K562 (cell line): Measurements from ENCODE around the gene LDAH. TPM values are rescaled to one million over a fixed set of nuclear protein-coding genes. Genes with fewer than 3 reads are reported as not detected.

Experiments used
- ATAC-seq: fragments of 200-7000 bp; cut with Tn5 transposase; 3 replicates; pipeline ENCODE4 v1.9.1; 2020; ENCODE audit warnings: moderate library complexity
- BruUV-seq: library from RNA; stranded (reverse); fragments of 400-500 nt; replicated peaks from 2 replicates; lab custom pipeline; 2021; lab: Mats Ljungman, UMichigan
- CTCF ChIA-PET: fragments of 300-600 bp; formaldehyde crosslinking; extraction: SDS; loops from one replicate; lab custom pipeline; 2021; ENCODE audit warnings: low intra/inter-chr PET ratio; lab: Yijun Ruan, JAX
- POLR2A ChIA-PET: fragments of 300-600, 350-650 bp; sonication (Branson Sonifier 250); formaldehyde crosslinking; extraction: SDS; loops from one replicate; lab custom pipeline; 2021; ENCODE audit warnings: antibody characterized with exemption, inconsistent platforms; lab: Yijun Ruan, JAX
- DNase-seq, 4 experiments: peaks; one replicate each; pipeline versions ENCODE4 v3.0.0 to v3.0.0-alpha.2; 2011 to 2018; ENCODE audit warnings: low spot score in 3 of 4, mixed read lengths in 3 of 4; ENCODE audit errors: extremely low read depth in 1 of 4
- FAIRE-seq: peaks from 2 replicates; lab custom pipeline; 2011; peaks lifted over from hg19 to GRCh38; lab: Jason Lieb, UNC
- H2AFZ ChIP-seq: 2 replicates; pipeline ENCODE4 v1.6.0; 2011; ENCODE audit warnings: low read depth, low read length, control low read depth, inconsistent platforms
- H3K27ac ChIP-seq: fragments of 200-600 bp; 3 replicates; pipeline ENCODE4 v1.8.0; 2011; ENCODE audit warnings: low read depth, mild to moderate bottlenecking, control low read depth, inconsistent platforms, low read length, moderate library complexity, mixed read lengths; ENCODE audit errors: extremely low read depth
- H3K27me3 ChIP-seq, 2 experiments: fragments of 300-600 bp in 1 of 2; 2 replicates in 1 of 2; 3 replicates in 1 of 2; pipeline versions ENCODE4 v1.6.0 to v1.8.0; 2011; ENCODE audit warnings: inconsistent platforms in 2 of 2, low read length in 2 of 2, mild to moderate bottlenecking in 1 of 2, mixed read lengths in 1 of 2, moderate library complexity in 1 of 2; ENCODE audit not compliant: control insufficient read depth in 2 of 2, insufficient read depth in 2 of 2
- H3K36me3 ChIP-seq: fragments of 300-600 bp; 3 replicates; pipeline ENCODE4 v1.8.0; 2011; ENCODE audit warnings: mild to moderate bottlenecking, low read length, inconsistent platforms; ENCODE audit not compliant: control insufficient read depth, insufficient read depth
- H3K4me1 ChIP-seq, 2 experiments: fragments of 200-600 bp in 1 of 2; replicated peaks in 1 of 2; 2 replicates in 1 of 2; 3 replicates in 1 of 2; pipeline versions ENCODE4 v1.5.1 to v1.8.0; 2011; ENCODE audit warnings: inconsistent platforms in 2 of 2, low read length in 2 of 2, mild to moderate bottlenecking in 1 of 2, mixed read lengths in 1 of 2, moderate library complexity in 1 of 2; ENCODE audit not compliant: control insufficient read depth in 2 of 2, insufficient read depth in 2 of 2
- H3K4me2 ChIP-seq: 2 replicates; pipeline ENCODE4 v1.6.1; 2011; ENCODE audit warnings: low read length, control low read depth, inconsistent platforms, mixed read lengths; ENCODE audit not compliant: insufficient read depth
- H3K4me3 ChIP-seq: fragments of 200-600 bp; sonication (generic), shearing (Covaris generic); 2 replicates; pipeline ENCODE4 v1.5.1; 2016; ENCODE audit warnings: control low read depth, inconsistent platforms
- H3K79me2 ChIP-seq: fragments of 200-600 bp; 3 replicates; pipeline ENCODE4 v1.8.0; 2011; ENCODE audit warnings: low read length, inconsistent platforms; ENCODE audit not compliant: control insufficient read depth, insufficient read depth
- H3K9ac ChIP-seq, 2 experiments: 2 replicates each; pipeline versions ENCODE4 v1.6.0 to v1.6.1; 2011; ENCODE audit warnings: low read depth in 2 of 2, low read length in 2 of 2, control low read depth in 1 of 2, inconsistent platforms in 1 of 2, mild to moderate bottlenecking in 1 of 2, mixed read lengths in 1 of 2; ENCODE audit not compliant: insufficient read depth in 1 of 2
- H3K9me1 ChIP-seq: one replicate; pipeline ENCODE4 v1.6.0; 2011; ENCODE audit warnings: inconsistent platforms, mild to moderate bottlenecking, low read length, moderate library complexity; ENCODE audit not compliant: control insufficient read depth, insufficient read depth
- H3K9me3 ChIP-seq: replicated peaks from 2 replicates; pipeline ENCODE4 v1.5.1; 2011; ENCODE audit warnings: low read depth, low read length, inconsistent platforms; ENCODE audit not compliant: control insufficient read depth, insufficient read depth
- H4K20me1 ChIP-seq: replicated peaks from 2 replicates; pipeline ENCODE4 v1.6.1; 2011; ENCODE audit warnings: low read length, inconsistent platforms, mixed read lengths; ENCODE audit not compliant: control insufficient read depth, insufficient read depth
- BCOR ChIP-seq: fragments of 450-650 bp; IDR thresholded peaks from 2 replicates; pipeline ENCODE4 v1.6.1; 2016
- CEBPB ChIP-seq: fragments of 450-650 bp; IDR thresholded peaks from 2 replicates; pipeline ENCODE4 v1.6.1; 2016; ENCODE audit warnings: missing genetic modification characterization, missing compliant biosample characterization
- CHD4 ChIP-seq: fragments of 200-600 bp; sonication (generic); IDR thresholded peaks from 3 replicates; pipeline ENCODE4 v1.6.1; 2012; ENCODE audit warnings: low read depth, mild to moderate bottlenecking, mixed read lengths, low read length, inconsistent platforms; ENCODE audit not compliant: insufficient read depth, insufficient replicate concordance, poor library complexity, severe bottlenecking
- CXXC5 ChIP-seq: fragments of 250-450 bp; sonication (Bioruptor Pico); IDR thresholded peaks from 2 replicates; pipeline ENCODE4 v1.8.0; 2022; ENCODE audit warnings: inconsistent platforms, mild to moderate bottlenecking, moderate library complexity
- FOXA3 ChIP-seq, 2 experiments: fragments of 450-650 bp in 1 of 2; sonication (generic) in 1 of 2; formaldehyde crosslinking; IDR thresholded peaks in 1 of 2; conservative IDR thresholded peaks in 1 of 2; 2 replicates each; pipeline versions ENCODE4 v1.4.0 to v1.8.0; 2020 to 2022; ENCODE audit warnings: mild to moderate bottlenecking in 2 of 2, missing genetic modification reagents in 1 of 2
- FOXK2 ChIP-seq, 2 experiments: fragments of 450-650 bp; IDR thresholded peaks in 1 of 2; conservative IDR thresholded peaks in 1 of 2; 2 replicates each; pipeline ENCODE4 v1.6.1; 2016; ENCODE audit warnings: low read depth in 2 of 2, mild to moderate bottlenecking in 1 of 2
- HNRNPLL ChIP-seq: fragments of 200-400 bp; formaldehyde crosslinking; IDR thresholded peaks from 2 replicates; pipeline ENCODE4 v1.6.1; 2017; ENCODE audit warnings: low read length, low read depth, mild to moderate bottlenecking; ENCODE audit not compliant: poor library complexity, severe bottlenecking
- HSF4 ChIP-seq: fragments of 250-450 bp; sonication (Bioruptor Pico); IDR thresholded peaks from 2 replicates; pipeline ENCODE4 v2.1.2; 2022; ENCODE audit warnings: mild to moderate bottlenecking, moderate library complexity, borderline replicate concordance
- JUN ChIP-seq, 2 experiments: sonication (generic) in 1 of 2; formaldehyde crosslinking in 1 of 2; IDR thresholded peaks; 2 replicates each; pipeline versions ENCODE4 v1.6.1 to v1.8.0; 2012 to 2022; ENCODE audit warnings: borderline replicate concordance in 2 of 2, mild to moderate bottlenecking in 2 of 2, improper control_type of control experiment in 1 of 2, low read depth in 1 of 2, low read length in 1 of 2, missing genetic modification reagents in 1 of 2
- KLF1 ChIP-seq: fragments of 450-650 bp; IDR thresholded peaks from 2 replicates; pipeline ENCODE4 v1.6.1; 2016; ENCODE audit warnings: missing genetic modification characterization, missing compliant biosample characterization
- NFE2 ChIP-seq: IDR thresholded peaks from 2 replicates; pipeline ENCODE4 v1.6.1; 2014; ENCODE audit warnings: antibody characterized with exemption, low read depth
- RBM25 ChIP-seq: fragments of 200-400 bp; formaldehyde crosslinking; IDR thresholded peaks from 2 replicates; pipeline ENCODE4 v1.6.1; 2018; ENCODE audit warnings: low read length, low read depth, moderate library complexity; ENCODE audit not compliant: severe bottlenecking
- RNF2 ChIP-seq: sonication (generic); IDR thresholded peaks from 2 replicates; pipeline ENCODE4 v1.6.1; 2016
- SMAD3 ChIP-seq: fragments of 450-650 bp; formaldehyde crosslinking; conservative IDR thresholded peaks from 2 replicates; pipeline ENCODE4 v1.4.0; 2020; ENCODE audit warnings: mild to moderate bottlenecking
- SMARCA5 ChIP-seq: fragments of 450-650 bp; IDR thresholded peaks from 2 replicates; pipeline ENCODE4 v1.6.1; 2016
- ZFP1 ChIP-seq: fragments of 450-650 bp; formaldehyde crosslinking; IDR thresholded peaks from 2 replicates; pipeline ENCODE4 v1.4.0; 2020; ENCODE audit warnings: mild to moderate bottlenecking, mixed read lengths
- ZNF274 ChIP-seq: IDR thresholded peaks from 2 replicates; pipeline ENCODE4 v1.6.1; 2011; ENCODE audit warnings: low read depth, mild to moderate bottlenecking, low read length, moderate library complexity, borderline replicate concordance
- ZNF551 ChIP-seq: fragments of 250-450 bp; sonication (Bioruptor Pico); IDR thresholded peaks from 2 replicates; pipeline ENCODE4 v1.5.0; 2021; ENCODE audit warnings: mild to moderate bottlenecking, moderate library complexity
- WGBS: fragments of 100-300 bp; shearing (Covaris generic); methylation state at CpG from one replicate; pipeline ENCODE4 v1.1.6; 2016; ENCODE audit warnings: low coverage, mixed read lengths; ENCODE audit not compliant: insufficient coverage; ENCODE audit errors: missing lambda C conversion rate; 5-methylcytosine and 5-hydroxymethylcytosine counted together
- in situ Hi-C: fragments of 300-500 bp; cut with MboI; formaldehyde crosslinking; loops from 4 replicates; pipeline ENCODE4 v1.15.0; 2018; ENCODE audit warnings: inconsistent platforms, mixed read lengths
- intact Hi-C: fragments of 100-400 bp; cut with micrococcal nuclease; formaldehyde crosslinking; loops from 2 replicates; pipeline ENCODE4 v1.14.2; 2022
- polyA plus RNA-seq, 8 experiments: library from polyadenylated mRNA; depleted of rRNA in 4 of 8; stranded (reverse) in 5 of 8; unstranded in 3 of 8; fragments of >200 nt; fragmentation: Nextera tagmentation in 2 of 8; fragmentation: Illumina TruSeq in 1 of 8; extraction: Ambion mirVana in 2 of 8; extraction: Trizol in 1 of 8; gene quantifications; 2 replicates each; pipeline versions ENCODE4 v1.2.1 to v1.2.3, GENCODE V29; 2011 to 2014; ENCODE audit warnings: inconsistent platforms in 1 of 8, missing spikeins in 1 of 8
- total RNA-seq, 7 experiments: library from RNA; depleted of rRNA in 6 of 7; stranded (reverse); fragments of >200 nt in 6 of 7; fragmentation: Illumina TruSeq in 2 of 7; extraction: Trizol in 2 of 7; gene quantifications; 2 replicates each; pipeline versions ENCODE4 v1.2.1 to v1.2.3, GENCODE V29; 2011 to 2021; ENCODE audit warnings: low replicate concordance in 1 of 7

Gene LDAH
- total and polyA plus RNA-seq, 9 of the 15 experiments (the other 6 are each of a cell fraction or from before 2014, with no cell fraction given), result 22.3 to 60.1 (median 40.0) TPM

GRCh38 chr2:20654535-20654813, 168.4 kb downstream of the LDAH start:
- intact Hi-C loops (no loop called here), in situ Hi-C loops (loop anchor here (25.0 kb wide), 1 partner anchor 608 kb away; no protein-coding TSS in a partner anchor)
- H3K27me3 ChIP-seq, result peaks cover 8 to 26% of the 10 kb centered on the region in 2 experiments
- H3K9ac ChIP-seq, result no peak overlapping the region
- no peak for DNase-seq
- ATAC-seq, result no peak
- no peaks in the 10 kb centered on the region for H3K36me3 ChIP-seq
- WGBS, result 29% methylated on average over 2 of the region's 2 CpGs
- H3K4me1 ChIP-seq, result peaks cover 6 to 19% of the 10 kb centered on the region in 2 experiments; a peak in 3 of 5 replicates
- H3K9me3 ChIP-seq, result no peaks in the 10 kb centered on the region
- BruUV-seq, result no TSS peak
- no peak overlapping the region for H3K27ac ChIP-seq
- POLR2A ChIA-PET, result interaction anchor here (0.6 kb wide), 1 partner anchor 235 kb away, joined by 3 read pairs; no protein-coding TSS in a partner anchor
- no peak overlapping the region for H3K4me3 ChIP-seq
- TF ChIP-seq NFE2 (no peak), FOXK2 (conservative IDR thresholded peaks at IDR 0.05 in 1 of 2, IDR thresholded peaks at IDR 0.05 in 1 of 2; ENCODE audit: low read depth in 2 of 2) (no peak), BCOR (peak; percentile 44; the same call in 1 of the 2 replicates), JUN (IDR thresholded peaks at IDR 0.05; ENCODE audit: borderline replicate concordance, low read depth, low read length) (no peak), JUN (CRISPR knock-in tag; IDR thresholded peaks at IDR 0.05; ENCODE audit: borderline replicate concordance) (no peak), CXXC5 (no peak), HSF4 (no peak), ZFP1 (CRISPR knock-in tag) (no peak), ZNF274 (no peak), SMARCA5 (0 out of 2 replicates have a peak, but pooled peaks have one; percentile 27), ZNF551 (CRISPR knock-in tag) (no peak), RNF2 (no peak), CEBPB (no peak), SMAD3 (CRISPR knock-in tag) (no peak), HNRNPLL (no peak), RBM25 (peak; percentile 91), KLF1 (tag) (no peak), CHD4 (no peak), FOXA3 (CRISPR knock-in tag; conservative IDR thresholded peaks at IDR 0.05 in 1 of 2, IDR thresholded peaks at IDR 0.05 in 1 of 2) (no peak)
- no peak overlapping the region for H2AFZ ChIP-seq
- H3K4me2 ChIP-seq, result no peak overlapping the region
- FAIRE-seq, result no peak
- no peaks in the 10 kb centered on the region for H4K20me1 ChIP-seq
- H3K9me1 ChIP-seq, result no peaks in the 10 kb centered on the region
- CTCF ChIA-PET, result interaction anchor here (0.5 kb wide), 1 partner anchor 273 kb away, joined by 3 read pairs; no protein-coding TSS in a partner anchor
- no peaks in the 10 kb centered on the region; the same call in 2 of the 3 replicates for H3K79me2 ChIP-seq
